HG03565 (cell line): ENCODE data around the gene B4GALT3.

Experiments used
- ATAC-seq: cut with Tn5 transposase; IDR thresholded peaks from one replicate; pipeline ENCODE4 v1.9.1; 2021; ENCODE audit warnings: mild to moderate bottlenecking, moderate library complexity; ENCODE audit not compliant: unreplicated experiment

The B4GALT3 gene

DNA sequence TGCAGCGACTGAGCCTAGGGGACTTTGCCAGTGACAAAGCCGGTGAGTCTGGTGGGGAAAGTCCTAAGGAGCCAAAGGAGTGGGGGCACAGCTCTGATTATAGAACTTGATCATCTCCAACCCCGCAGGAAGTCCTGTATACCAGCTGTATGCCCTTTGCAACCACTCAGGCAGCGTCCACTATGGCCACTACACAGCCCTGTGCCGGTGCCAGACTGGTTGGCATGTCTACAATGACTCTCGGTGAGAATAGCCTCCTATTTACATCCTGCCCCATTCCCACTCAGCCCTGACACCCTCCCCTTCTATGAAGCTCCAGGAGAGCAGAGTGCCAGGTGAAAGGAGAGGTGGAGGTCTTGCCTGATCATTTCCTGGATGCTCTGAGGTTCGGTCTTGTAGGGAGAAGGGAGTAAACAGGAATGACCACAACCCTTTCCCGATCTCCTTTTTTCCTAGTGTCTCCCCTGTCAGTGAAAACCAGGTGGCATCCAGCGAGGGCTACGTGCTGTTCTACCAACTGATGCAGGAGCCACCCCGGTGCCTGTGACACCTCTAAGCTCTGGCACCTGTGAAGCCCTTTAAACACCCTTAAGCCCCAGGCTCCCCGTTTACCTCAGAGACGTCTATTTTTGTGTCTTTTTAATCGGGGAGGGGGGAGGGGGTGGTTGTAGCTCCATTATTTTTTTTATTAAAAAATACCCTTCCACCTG is 12.3 kb downstream of the B4GALT3 start:
- ATAC-seq = no peak

GRCh38 chr1:161163793-161164192 is 13.5 kb downstream of the B4GALT3 start:
- ATAC-seq = no peak

- ATAC-seq = no peak
Measured at GRCh38 chr1:161162806-161163205, 14.5 kb downstream of the B4GALT3 start.

DNA sequence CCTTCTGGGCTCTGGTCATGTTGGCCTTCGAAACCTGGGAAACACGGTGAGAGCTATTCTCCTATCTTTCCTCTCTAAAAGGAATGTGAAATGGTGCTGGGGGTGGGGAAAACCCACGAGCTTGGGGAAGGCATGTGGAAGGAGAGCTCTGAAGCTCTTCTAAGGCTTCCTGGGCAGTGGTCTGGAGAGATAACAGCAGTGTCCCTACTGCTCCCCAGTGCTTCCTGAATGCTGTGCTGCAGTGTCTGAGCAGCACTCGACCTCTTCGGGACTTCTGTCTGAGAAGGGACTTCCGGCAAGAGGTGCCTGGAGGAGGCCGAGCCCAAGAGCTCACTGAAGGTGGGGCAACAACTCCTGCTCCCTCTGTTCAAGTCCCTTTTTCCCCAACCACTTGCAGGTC is 15.3 kb downstream of the B4GALT3 start:
- no peak for ATAC-seq

- no peak for ATAC-seq
Measured at GRCh38 chr1:161161652-161162051, 15.7 kb downstream of the B4GALT3 start.

- no peak for ATAC-seq
Measured at GRCh38 chr1:161160671-161161145, 16.6 kb downstream of the B4GALT3 start.

DNA sequence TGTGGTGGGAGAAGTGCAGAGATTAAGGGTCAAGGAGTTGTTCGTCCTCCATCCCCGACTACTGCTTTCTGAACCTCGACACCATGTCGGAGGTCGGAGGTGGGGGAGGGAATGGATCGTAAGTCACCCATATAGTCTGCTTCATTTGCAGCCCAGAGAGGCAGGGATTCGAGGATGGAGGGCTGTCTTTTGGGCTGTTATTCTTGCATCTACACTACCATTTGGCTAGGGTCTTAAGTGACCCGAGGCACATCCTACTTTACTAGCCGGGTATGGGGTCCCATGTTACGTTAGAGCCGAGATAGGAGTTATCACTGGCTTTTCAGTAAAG is 17.4 kb downstream of the B4GALT3 start:
- no peak for ATAC-seq

DNA sequence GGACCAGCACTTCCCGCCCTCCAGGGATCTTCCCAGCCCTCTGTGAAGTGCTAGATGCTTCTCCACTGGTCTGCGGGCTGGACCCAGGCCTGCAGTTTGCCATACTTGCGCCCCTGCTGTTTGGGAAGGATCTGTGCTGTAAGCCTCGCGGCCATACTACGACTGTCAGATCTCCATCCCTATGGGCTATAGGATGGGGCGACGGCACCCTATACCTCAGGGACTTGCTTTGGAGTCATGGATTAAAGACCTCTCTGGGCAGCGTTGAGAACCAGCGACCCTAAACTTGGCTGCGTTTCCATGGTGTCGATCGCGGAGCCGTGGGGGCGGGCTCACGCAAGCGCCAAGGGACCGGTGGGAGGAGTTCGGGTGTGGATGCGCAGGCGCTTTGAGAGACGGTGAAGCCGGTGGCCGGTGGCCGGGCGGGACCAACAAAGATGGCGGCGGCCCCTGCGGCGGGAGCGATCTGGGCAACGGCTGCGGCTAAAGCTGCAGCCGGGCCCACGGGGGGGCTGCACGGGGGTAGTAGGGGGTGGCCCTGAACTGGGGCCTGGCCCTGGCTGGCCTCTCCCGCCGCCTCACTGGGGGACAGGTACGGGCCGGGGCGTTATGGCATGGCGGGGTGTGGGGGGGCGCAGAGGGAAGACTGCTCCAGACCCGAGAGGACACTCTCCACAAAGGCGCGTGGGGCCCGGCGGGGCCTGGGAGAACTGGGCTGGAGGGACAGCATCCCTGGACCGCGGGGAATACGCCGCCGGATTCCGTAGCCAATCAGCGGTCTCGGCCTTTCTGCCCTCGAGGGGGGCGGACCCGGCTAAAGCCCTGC is 18.0 kb downstream of the B4GALT3 start, which contains the start of gene USP21:
Gene USP21, plus strand, starts transcription at position 414 of the 826 bp plus-strand sequence. CDS start 1,141 bp downstream, outside the sequence.
- peak; percentile 71 for ATAC-seq

DNA sequence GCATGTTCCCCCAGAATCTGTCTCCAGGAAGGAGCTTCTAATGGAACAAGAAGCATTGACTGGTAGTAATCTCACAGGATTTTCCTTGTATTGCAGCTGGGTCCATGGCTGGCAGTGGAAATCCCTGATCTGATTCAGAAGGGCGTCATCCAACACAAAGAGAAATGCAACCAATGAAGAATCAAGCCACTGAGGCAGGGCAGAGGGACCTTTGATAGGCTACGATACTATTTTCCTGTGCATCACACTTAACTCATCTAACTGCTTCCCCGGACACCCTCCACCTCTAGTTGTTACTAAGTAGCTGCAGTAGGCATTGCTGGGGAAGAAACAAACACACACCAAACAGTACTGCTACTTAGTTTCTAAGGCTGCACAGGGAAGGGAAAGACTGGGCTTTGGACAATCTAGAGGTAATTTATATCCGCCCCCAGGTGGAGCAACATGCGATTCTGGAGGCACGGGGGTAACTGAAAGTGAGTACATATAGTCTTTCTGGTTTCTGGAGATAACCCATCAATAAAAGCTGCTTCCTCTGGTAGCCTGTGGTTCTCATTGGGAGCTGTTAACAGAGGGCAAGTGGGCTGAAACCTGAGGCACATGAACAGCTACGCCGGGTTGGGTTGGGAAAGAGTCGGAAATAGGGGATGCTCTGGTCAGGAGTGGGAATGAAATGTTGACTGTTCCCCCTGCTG is 18.8 kb downstream of the B4GALT3 start:
- no peak for ATAC-seq

- ATAC-seq = no peak
Measured at GRCh38 chr1:161157867-161158266, 19.4 kb downstream of the B4GALT3 start.

DNA sequence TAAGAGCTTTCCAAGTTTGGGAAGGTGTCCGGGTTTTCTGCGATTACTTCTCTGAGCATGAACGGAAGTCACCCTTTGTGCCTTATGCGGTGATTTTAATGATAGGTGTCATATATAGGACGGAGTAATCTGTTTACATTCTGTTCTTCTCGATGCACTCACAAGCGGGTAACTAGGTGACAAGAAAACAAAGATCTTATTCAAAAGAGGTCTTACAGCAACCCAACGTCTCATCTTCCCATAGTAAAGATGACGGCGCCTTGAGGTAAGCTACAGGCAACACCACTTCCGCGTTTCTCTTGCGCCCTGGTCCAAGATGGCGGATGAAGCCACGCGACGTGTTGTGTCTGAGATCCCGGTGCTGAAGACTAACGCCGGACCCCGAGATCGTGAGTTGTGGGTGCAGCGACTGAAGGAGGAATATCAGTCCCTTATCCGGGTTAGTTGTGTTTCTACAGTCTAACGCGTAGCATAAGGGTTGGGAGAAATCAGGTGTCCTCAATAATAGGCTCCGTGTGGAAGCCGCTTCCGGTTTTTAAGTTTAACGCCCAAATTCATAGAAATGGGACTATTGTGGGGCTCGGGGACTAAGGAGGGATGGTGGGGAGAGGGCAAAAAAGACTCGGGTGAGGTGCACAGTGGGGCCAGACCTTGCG is 23.5 kb downstream of the B4GALT3 start, which contains the start of gene UFC1:
Gene UFC1, plus strand, starts transcription at position 297 of the 656 bp plus-strand sequence. Its CDS starts 20 bp downstream, at position 317.
- ATAC-seq = no peak

DNA sequence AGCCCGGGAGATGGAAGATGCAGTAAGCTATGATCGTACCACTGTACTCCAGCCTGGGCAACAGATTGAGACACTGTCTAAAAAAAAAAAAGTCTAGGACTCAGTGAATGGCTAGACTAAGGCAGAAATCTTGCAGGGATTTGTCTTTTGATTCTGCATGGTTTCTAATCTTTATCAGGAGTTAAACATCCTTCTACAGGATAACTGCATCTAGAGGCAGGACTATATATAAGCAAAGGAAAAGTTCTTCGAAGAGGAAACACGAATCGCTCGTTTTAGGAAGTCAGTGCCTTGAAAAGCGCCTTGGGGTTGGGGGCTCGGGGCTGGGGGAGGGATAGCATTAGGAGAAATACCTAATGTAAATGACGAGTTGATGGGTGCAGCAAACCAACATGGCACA is 24.1 kb downstream of the B4GALT3 start:
- ATAC-seq = no peak

DNA sequence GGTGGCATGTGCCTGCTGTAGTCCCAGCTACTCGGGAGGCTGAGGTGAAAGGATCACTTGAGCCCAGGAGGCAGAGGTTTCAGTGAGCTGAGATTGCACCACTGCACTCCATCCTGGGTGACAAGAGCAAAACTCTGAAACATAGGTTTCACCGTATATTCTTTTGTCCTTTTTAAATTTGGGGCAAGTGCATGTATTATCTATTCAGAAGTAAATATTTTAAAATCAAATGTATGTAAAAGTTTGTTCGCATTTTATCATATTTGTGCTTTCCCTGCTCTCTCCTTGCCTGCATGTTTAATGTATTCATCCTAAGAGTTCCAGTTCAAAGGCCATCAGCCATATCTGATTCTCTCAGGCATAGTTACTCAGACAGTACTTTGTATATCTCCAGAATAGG is 31.5 kb downstream of the B4GALT3 start:
- ATAC-seq = no peak

DNA sequence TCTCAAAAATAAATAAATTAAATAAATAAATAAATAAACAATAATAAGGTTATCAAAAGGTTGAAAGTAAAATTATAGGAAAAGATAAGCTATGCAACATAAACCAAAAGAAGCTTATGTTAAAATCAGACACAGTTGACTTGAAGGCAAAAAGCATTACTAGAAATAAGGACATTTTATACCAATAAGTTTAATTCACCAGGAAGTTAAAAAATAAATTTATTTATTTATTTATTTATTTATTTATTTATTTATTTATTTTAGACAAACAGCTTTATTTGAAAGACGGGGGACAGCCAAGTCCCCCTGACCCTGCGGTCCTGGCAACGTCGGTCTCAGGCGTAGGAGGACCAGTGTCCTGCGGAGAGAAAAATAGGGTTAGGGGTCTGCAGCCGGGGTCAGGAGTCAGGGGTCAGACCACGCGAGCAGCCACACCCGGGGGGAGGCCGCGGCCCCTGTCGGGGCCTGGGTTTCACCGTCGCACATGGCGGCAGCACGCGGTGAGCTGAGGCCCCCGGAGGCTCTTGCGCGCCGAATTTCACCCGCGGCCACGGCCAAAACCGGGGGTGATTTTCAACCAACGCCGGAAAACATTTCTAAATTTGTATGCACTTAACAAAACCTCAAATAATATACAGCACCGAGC is 36.4 kb downstream of the B4GALT3 start:
- ATAC-seq = no peak

DNA sequence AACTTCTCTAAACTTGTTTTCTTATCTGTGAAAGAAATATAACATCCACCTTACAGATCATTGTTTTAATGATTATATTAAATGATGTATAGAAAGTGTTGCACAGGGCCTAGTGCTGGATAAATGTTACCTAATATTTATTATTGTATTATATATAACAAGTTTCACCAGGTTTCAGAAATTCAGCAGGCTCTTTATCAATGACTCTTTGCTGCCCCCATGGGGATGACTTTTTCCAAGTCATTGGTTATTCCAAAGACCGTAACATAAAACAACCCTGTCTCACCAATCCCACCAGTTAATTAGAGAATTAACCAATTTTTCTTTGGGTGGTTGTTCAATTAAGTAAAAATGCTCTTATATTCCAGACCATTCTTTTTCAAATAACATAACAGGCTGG is 37.5 kb downstream of the B4GALT3 start:
- no peak for ATAC-seq

GRCh38 chr1:161138431-161138830 is 38.9 kb downstream of the B4GALT3 start:
- no peak for ATAC-seq

DNA sequence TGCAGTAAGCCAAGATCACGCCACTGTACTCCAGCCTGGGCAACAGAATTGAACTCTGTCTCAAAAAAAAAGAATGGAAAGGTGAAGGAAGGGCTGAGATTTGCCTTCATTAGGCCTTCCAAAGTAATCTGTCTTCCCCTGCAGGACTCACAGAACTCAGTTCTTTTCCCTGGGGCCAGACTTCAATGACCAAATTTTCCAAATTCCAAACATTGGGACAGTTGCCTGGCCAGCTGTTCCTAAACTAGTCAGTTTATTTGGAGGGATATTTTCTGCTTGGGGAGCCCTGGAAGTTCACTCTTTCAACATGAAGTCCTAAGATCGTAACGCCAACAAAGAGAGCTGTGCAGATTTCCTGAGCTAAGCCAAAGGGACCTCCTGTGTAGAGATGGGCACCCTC is 39.4 kb downstream of the B4GALT3 start:
- no peak for ATAC-seq

DNA sequence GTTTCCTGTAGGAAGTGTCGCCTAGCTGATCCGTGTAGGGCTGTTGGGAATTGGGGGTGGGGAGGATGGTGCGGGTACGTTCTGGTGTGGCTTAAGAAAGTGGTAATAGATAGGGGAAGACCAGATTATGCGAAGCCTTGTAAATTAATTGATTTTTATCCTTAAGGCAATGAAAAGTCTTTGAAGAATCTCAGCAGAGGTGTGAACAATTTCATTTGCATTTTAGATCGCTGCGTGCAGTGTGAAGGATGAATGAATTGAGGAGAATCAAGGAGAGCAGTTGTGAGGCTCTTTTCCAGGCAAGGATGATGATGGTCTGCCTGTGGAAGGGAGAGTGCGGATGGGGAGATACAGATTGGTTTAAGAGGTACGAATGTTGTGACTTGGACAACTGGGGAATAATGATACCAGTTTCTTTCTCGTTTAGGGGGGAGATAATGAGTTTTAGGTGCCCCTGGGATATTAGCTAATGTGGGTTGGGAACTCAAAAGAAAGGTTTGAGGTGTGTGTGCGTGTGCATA is 44.0 kb downstream of the B4GALT3 start:
- no peak for ATAC-seq

DNA sequence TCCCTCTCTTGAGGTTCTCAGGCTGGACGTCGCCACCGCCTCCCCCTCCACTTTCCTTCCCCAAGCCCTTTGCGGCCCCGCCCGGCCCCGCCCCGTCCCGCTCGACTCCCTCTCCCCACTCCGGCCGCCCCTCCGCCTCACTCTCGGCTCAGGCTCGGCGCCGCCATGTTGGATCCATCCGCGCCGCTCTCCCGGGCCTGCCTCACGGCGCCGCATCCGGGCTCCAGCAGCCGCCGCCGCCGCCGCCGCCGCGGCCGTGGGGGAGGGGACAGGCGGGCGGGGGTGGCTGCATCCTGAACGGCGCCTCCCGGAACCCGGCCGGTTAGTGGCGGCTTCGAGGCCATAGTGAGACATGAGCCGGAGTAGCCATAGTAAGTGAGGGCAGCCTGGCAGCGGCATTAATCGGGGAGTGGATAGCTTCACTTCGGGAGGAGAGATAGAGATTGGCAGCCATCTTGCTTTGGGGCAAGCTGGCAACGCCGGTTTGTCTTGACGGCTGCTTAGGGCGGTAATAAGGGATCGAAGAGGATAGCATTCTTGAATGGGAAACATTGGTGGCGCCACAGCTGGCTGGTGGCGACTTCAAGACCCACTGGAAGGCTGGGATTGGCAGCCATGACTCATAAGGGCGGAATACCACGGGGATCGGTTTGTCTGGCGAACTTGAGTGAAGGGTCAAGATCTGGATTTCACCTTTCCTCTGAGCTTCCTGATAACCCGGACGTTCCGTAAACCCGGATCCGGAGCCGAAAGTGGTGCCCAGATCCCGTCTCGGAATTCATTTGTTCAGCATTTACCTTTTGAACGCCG is 44.7 kb downstream of the B4GALT3 start, which contains the start of gene DEDD:
Gene DEDD, minus strand, starts transcription at position 258 of the 810 bp plus-strand sequence. CDS start 8,205 bp downstream, outside the sequence.
- ATAC-seq = peak; percentile 92
